Measurements from ENCODE around the gene FOS.

FOS gene

DNA sequence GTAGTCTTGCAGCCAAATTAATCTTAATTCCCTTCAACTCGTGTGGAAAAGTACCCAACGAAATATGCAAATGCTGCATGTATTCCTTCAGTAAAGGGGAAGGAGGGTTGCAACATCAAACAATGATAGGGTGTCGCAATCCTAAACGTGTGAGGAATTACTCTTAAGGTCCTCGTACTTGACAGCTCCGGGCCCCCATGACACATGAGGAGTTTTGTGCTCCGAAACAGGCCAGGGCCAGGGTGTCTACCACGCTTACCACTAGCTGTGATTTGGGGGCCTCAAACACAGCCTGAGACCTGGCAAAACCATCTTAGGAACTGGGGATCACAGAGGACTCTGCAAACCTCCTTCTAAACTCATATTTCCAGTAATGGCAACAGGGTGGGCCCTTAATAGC is 20.4 kb downstream of the FOS start:
- no peaks in the 10 kb centered on the region for H3K79me1 ChIP-seq (replicated peaks; ENCODE audit: low read length, poor library complexity, severe bottlenecking)
- H3K4me3 ChIP-seq (ENCODE audit: insufficient read depth in 1 of 2, low read depth in 1 of 2, low read length in 2 of 2) = peak overlapping the region in 1 of 2 experiments; percentile 53
- no peak overlapping the region for H3K4me2 ChIP-seq (ENCODE audit: low read length, poor library complexity, severe bottlenecking)
- H3K36me3 ChIP-seq (ENCODE audit: control insufficient read depth in 1 of 2, insufficient read depth in 2 of 2, low read depth in 1 of 2, low read length in 2 of 2) = no peaks in the 10 kb centered on the region
- no peak overlapping the region for H3K18ac ChIP-seq (ENCODE audit: low read depth in 1 of 2, low read length in 2 of 2)
- peaks cover 7% of the 10 kb centered on the region for H3K4me1 ChIP-seq (ENCODE audit: control insufficient read depth, insufficient read depth, low read depth, low read length)
- H2BK15ac ChIP-seq (ENCODE audit: low read depth, poor library complexity, severe bottlenecking) = no peak overlapping the region
- DNase-seq = peak; percentile 68
- no peak overlapping the region for H3K14ac ChIP-seq (ENCODE audit: low read length in 2 of 2)
- H3K4ac ChIP-seq (ENCODE audit: low read depth in 1 of 2, low read length in 2 of 2) = peak overlapping the region in 1 of 2 experiments; percentile 57
- H3K27ac ChIP-seq (ENCODE audit: low read length, poor library complexity, severe bottlenecking) = no peak overlapping the region
- no peaks in the 10 kb centered on the region for H3K27me3 ChIP-seq (ENCODE audit: control insufficient read depth in 1 of 2, insufficient read depth in 1 of 2, low read length in 2 of 2)
- 63% methylated on average over 8 of the region's 8 CpGs for WGBS
- no peak overlapping the region for H2AK5ac ChIP-seq (ENCODE audit: low read length, severe bottlenecking)
- H2AFZ ChIP-seq (ENCODE audit: low read depth, low read length) = no peak overlapping the region
- no peak overlapping the region for H2BK5ac ChIP-seq (ENCODE audit: low read depth, low read length, poor library complexity, severe bottlenecking)
- no peak overlapping the region for H2BK12ac ChIP-seq (ENCODE audit: low read length in 2 of 2)
- peak overlapping the region; percentile 27 for H4K8ac ChIP-seq (ENCODE audit: low read length)
- H3K23ac ChIP-seq (ENCODE audit: low read length in 2 of 2) = no peak overlapping the region
- H3K9me3 ChIP-seq (ENCODE audit: control insufficient read depth, low read length) = no peaks in the 10 kb centered on the region
- peak overlapping the region; percentile 45 for H3K9ac ChIP-seq (ENCODE audit: low read length)
- no peak overlapping the region for H2BK120ac ChIP-seq (ENCODE audit: low read depth, low read length)
- H4K91ac ChIP-seq (ENCODE audit: low read length) = no peak overlapping the region

DNA sequence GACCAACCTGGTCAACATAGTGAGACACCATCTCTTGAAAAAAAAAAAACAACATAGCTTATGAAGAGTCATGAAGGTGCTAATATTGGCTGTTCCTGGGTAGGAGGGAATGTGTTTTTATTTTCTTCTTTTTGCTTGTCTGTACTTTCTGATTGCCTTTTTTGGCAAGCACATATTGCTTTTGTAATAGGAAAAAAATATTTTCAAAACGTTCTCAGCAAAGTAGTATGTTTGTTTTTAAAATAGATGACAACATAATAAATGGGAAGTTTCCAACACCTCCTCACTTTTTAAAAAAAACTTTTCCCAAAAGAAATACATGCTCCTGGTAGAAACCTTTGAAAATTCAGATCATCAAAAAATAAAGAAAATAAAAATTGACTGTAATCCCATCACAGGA is 20.9 kb downstream of the FOS start:
- no peak overlapping the region for H2BK12ac ChIP-seq (ENCODE audit: low read length in 2 of 2)

DNA sequence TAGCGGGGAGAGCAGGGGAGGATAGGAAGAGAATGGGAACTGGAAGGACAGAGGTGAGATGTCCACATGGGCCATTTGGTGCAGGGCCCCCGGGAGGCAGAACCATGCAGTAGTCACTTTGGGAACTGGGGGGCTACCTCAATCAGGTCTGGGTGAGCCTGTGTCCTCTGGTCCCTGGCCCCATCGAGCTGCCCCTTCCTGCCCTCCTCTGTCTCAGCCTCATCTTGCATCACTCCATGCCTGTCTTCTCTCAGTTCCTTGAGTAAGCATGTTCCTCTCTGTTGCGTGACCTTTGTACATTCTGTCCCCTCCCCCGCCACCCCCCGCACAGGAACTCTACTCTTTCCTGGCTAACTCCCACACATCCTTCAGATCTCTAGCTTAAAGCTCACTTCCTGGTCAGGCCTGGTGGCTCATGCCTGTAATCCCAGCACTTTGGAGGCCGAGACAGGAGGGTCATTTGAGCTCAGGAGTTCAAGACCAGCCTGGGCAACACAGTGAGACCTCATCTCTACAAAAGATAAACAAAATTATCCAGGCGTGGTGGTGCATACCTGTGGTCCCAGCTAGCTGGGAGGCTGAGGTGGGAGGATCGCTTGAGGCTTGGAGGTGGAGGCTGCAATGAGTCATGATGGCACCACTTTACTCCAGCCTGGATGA is 23.2 kb downstream of the FOS start:
- no peak overlapping the region for H3K9ac ChIP-seq (ENCODE audit: low read length)
- H3K23ac ChIP-seq (ENCODE audit: low read length in 2 of 2) = no peak overlapping the region
- H3K27ac ChIP-seq (ENCODE audit: low read length, poor library complexity, severe bottlenecking) = no peak overlapping the region
- H3K27me3 ChIP-seq (ENCODE audit: control insufficient read depth in 1 of 2, insufficient read depth in 1 of 2, low read length in 2 of 2) = no peaks in the 10 kb centered on the region
- peak overlapping the region; percentile 5 for H4K8ac ChIP-seq (ENCODE audit: low read length)
- DNase-seq = peak; percentile 76
- H2AK5ac ChIP-seq (ENCODE audit: low read length, severe bottlenecking) = no peak overlapping the region
- H3K4ac ChIP-seq (ENCODE audit: low read depth in 1 of 2, low read length in 2 of 2) = no peak overlapping the region
- H2BK12ac ChIP-seq (ENCODE audit: low read length in 2 of 2) = peak overlapping the region in 1 of 2 experiments; percentile 38
- H2AFZ ChIP-seq (ENCODE audit: low read depth, low read length) = no peak overlapping the region
- no peak overlapping the region for H2BK15ac ChIP-seq (ENCODE audit: low read depth, poor library complexity, severe bottlenecking)
- H3K4me3 ChIP-seq (ENCODE audit: insufficient read depth in 1 of 2, low read depth in 1 of 2, low read length in 2 of 2) = no peak overlapping the region
- no peaks in the 10 kb centered on the region for H3K4me1 ChIP-seq (ENCODE audit: control insufficient read depth, insufficient read depth, low read depth, low read length)
- H2BK120ac ChIP-seq (ENCODE audit: low read depth, low read length) = no peak overlapping the region
- WGBS = 72% methylated on average over 9 of the region's 9 CpGs
- H3K18ac ChIP-seq (ENCODE audit: low read depth in 1 of 2, low read length in 2 of 2) = no peak overlapping the region
- no peaks in the 10 kb centered on the region for H3K36me3 ChIP-seq (ENCODE audit: control insufficient read depth in 1 of 2, insufficient read depth in 2 of 2, low read depth in 1 of 2, low read length in 2 of 2)
- no peak overlapping the region for H2BK5ac ChIP-seq (ENCODE audit: low read depth, low read length, poor library complexity, severe bottlenecking)
- no peak overlapping the region for H3K4me2 ChIP-seq (ENCODE audit: low read length, poor library complexity, severe bottlenecking)
- no peaks in the 10 kb centered on the region for H3K9me3 ChIP-seq (ENCODE audit: control insufficient read depth, low read length)
- no peak overlapping the region for H4K91ac ChIP-seq (ENCODE audit: low read length)
- no peaks in the 10 kb centered on the region for H3K79me1 ChIP-seq (replicated peaks; ENCODE audit: low read length, poor library complexity, severe bottlenecking)
- H3K14ac ChIP-seq (ENCODE audit: low read length in 2 of 2) = no peak overlapping the region

More for the DNA sequence above, 20.9 kb downstream of the FOS start:
- Histone ChIP-seq H4K91ac (ENCODE audit: low read length) (no peak overlapping the region), H2BK15ac (ENCODE audit: low read depth, poor library complexity, severe bottlenecking) (no peak overlapping the region), H3K4me3 (ENCODE audit: insufficient read depth in 1 of 2, low read depth in 1 of 2, low read length in 2 of 2) (no peak overlapping the region), H2AK5ac (ENCODE audit: low read length, severe bottlenecking) (no peak overlapping the region), H3K14ac (ENCODE audit: low read length in 2 of 2) (no peak overlapping the region), H3K4me1 (ENCODE audit: control insufficient read depth, insufficient read depth, low read depth, low read length) (peaks cover 5% of the 10 kb centered on the region), H3K36me3 (ENCODE audit: control insufficient read depth in 1 of 2, insufficient read depth in 2 of 2, low read depth in 1 of 2, low read length in 2 of 2) (no peaks in the 10 kb centered on the region), H2BK120ac (ENCODE audit: low read depth, low read length) (no peak overlapping the region), H4K8ac (ENCODE audit: low read length) (no peak overlapping the region), H3K23ac (ENCODE audit: low read length in 2 of 2) (no peak overlapping the region), H3K4ac (ENCODE audit: low read depth in 1 of 2, low read length in 2 of 2) (no peak overlapping the region), H2AFZ (ENCODE audit: low read depth, low read length) (no peak overlapping the region), H3K18ac (ENCODE audit: low read depth in 1 of 2, low read length in 2 of 2) (no peak overlapping the region), H3K27ac (ENCODE audit: low read length, poor library complexity, severe bottlenecking) (no peak overlapping the region), H3K9ac (ENCODE audit: low read length) (no peak overlapping the region), H3K4me2 (ENCODE audit: low read length, poor library complexity, severe bottlenecking) (no peak overlapping the region), H3K9me3 (ENCODE audit: control insufficient read depth, low read length) (no peaks in the 10 kb centered on the region), H3K79me1 (replicated peaks; ENCODE audit: low read length, poor library complexity, severe bottlenecking) (no peaks in the 10 kb centered on the region), H3K27me3 (ENCODE audit: control insufficient read depth in 1 of 2, insufficient read depth in 1 of 2, low read length in 2 of 2) (no peaks in the 10 kb centered on the region), H2BK5ac (ENCODE audit: low read depth, low read length, poor library complexity, severe bottlenecking) (no peak overlapping the region)
- DNase-seq = no peak
- no CpG with 5 or more reads among the region's 1 CpG for WGBS

DNA sequence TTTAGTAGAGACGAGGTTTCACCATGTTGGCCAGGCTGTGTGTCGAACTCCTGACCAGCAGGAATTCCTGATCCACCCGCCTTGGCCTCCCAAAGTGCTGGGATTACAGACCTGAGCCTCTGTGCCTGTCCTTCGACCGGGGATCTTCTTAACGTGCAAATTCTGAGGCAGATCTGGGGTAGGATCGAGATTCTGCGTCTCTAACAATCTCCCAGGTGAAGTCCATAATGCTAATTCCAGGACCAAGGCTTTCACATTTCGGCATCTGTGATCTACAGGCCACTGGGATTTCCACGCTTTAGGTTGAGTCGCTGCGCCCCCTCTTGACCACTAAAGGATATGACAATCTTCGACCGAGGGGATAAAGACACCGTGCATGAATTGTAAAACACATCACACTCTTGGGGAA is 24.8 kb downstream of the FOS start:
- no peak overlapping the region for H3K4ac ChIP-seq (ENCODE audit: low read depth in 1 of 2, low read length in 2 of 2)
- peak; percentile 79 for DNase-seq
- no peak overlapping the region for H4K91ac ChIP-seq (ENCODE audit: low read length)
- 24% methylated on average over 15 of the region's 15 CpGs for WGBS
- no peak overlapping the region for H2BK5ac ChIP-seq (ENCODE audit: low read depth, low read length, poor library complexity, severe bottlenecking)
- H3K36me3 ChIP-seq (ENCODE audit: control insufficient read depth in 1 of 2, insufficient read depth in 2 of 2, low read depth in 1 of 2, low read length in 2 of 2) = no peaks in the 10 kb centered on the region
- H2BK15ac ChIP-seq (ENCODE audit: low read depth, poor library complexity, severe bottlenecking) = no peak overlapping the region
- H3K4me3 ChIP-seq (ENCODE audit: insufficient read depth in 1 of 2, low read depth in 1 of 2, low read length in 2 of 2) = no peak overlapping the region
- H3K27me3 ChIP-seq (ENCODE audit: control insufficient read depth in 1 of 2, insufficient read depth in 1 of 2, low read length in 2 of 2) = no peaks in the 10 kb centered on the region
- no peaks in the 10 kb centered on the region for H3K9me3 ChIP-seq (ENCODE audit: control insufficient read depth, low read length)
- H2AFZ ChIP-seq (ENCODE audit: low read depth, low read length) = no peak overlapping the region
- no peak overlapping the region for H3K4me2 ChIP-seq (ENCODE audit: low read length, poor library complexity, severe bottlenecking)
- H2AK5ac ChIP-seq (ENCODE audit: low read length, severe bottlenecking) = no peak overlapping the region
- H2BK120ac ChIP-seq (ENCODE audit: low read depth, low read length) = no peak overlapping the region
- H3K23ac ChIP-seq (ENCODE audit: low read length in 2 of 2) = no peak overlapping the region
- H3K27ac ChIP-seq (ENCODE audit: low read length, poor library complexity, severe bottlenecking) = no peak overlapping the region
- peak overlapping the region; percentile 40 for H3K9ac ChIP-seq (ENCODE audit: low read length)
- H3K14ac ChIP-seq (ENCODE audit: low read length in 2 of 2) = no peak overlapping the region
- no peaks in the 10 kb centered on the region for H3K79me1 ChIP-seq (replicated peaks; ENCODE audit: low read length, poor library complexity, severe bottlenecking)
- H4K8ac ChIP-seq (ENCODE audit: low read length) = no peak overlapping the region
- H3K4me1 ChIP-seq (ENCODE audit: control insufficient read depth, insufficient read depth, low read depth, low read length) = no peaks in the 10 kb centered on the region
- no peak overlapping the region for H2BK12ac ChIP-seq (ENCODE audit: low read length in 2 of 2)
- no peak overlapping the region for H3K18ac ChIP-seq (ENCODE audit: low read depth in 1 of 2, low read length in 2 of 2)

Measured in mesenchymal stem cell (in vitro differentiated cells and primary cell).